Measurements from ENCODE around the gene MOB2.
A peak's percentile ranks its signal among the peaks of the same experiment; 100 is the strongest.

Gene MOB2

DNA sequence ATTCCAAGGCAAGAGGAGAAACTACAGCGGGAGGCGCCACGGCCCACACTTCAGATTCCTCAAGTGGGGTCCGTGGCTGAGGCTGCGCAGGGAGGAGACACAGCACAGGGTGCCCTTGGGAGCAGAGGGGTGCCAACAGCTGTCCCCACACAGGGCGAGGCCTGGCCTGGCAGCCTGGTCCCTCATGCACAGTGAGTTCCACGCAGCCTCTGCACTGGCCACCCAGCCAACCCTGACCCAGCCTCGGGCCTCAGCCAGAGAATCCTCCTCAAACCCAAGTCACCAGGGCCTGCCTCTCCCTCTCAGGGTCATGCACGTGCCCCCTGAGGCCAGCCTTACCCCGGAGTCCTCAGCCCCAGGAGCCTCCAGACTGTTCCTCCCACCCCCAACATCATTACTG is 22.4 kb upstream of the MOB2 start:
- H3K4me3 ChIP-seq (replicated peaks in 1 of 2; ENCODE audit: low read depth in 2 of 2, low read length in 2 of 2) = no peak overlapping the region
- no peak for DNase-seq (ENCODE audit: low read depth in 2 of 2)
- TF ChIP-seq, protein P1, sequence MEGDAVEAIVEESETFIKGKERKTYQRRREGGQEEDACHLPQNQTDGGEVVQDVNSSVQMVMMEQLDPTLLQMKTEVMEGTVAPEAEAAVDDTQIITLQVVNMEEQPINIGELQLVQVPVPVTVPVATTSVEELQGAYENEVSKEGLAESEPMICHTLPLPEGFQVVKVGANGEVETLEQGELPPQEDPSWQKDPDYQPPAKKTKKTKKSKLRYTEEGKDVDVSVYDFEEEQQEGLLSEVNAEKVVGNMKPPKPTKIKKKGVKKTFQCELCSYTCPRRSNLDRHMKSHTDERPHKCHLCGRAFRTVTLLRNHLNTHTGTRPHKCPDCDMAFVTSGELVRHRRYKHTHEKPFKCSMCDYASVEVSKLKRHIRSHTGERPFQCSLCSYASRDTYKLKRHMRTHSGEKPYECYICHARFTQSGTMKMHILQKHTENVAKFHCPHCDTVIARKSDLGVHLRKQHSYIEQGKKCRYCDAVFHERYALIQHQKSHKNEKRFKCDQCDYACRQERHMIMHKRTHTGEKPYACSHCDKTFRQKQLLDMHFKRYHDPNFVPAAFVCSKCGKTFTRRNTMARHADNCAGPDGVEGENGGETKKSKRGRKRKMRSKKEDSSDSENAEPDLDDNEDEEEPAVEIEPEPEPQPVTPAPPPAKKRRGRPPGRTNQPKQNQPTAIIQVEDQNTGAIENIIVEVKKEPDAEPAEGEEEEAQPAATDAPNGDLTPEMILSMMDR (IDR thresholded peaks at IDR 0.05; ENCODE audit: low read depth, low read length) = no peak

DNA sequence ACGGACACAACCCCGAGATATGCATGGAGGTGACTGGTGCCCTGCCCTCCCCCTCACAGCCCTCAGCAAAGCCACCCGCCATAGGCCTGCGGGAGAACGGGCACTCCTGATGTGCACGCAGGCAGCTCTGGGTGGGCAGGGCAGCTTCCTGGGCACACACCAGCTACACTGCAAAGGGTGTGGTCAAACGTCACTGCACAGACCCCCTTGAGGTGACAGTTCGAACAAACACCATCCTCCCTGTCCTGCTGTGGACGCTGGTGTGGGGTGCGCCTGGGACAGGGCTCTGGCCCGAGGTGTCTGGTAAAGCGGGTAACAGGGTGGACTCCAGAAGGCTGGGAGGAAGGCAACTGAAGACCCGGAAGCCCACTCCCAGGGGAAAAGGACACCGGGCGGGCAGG is 21.9 kb upstream of the MOB2 start:
- no peak for DNase-seq (ENCODE audit: low read depth in 2 of 2)
- TF ChIP-seq, protein P1 (IDR thresholded peaks at IDR 0.05; ENCODE audit: low read depth, low read length) = no peak
- H3K4me3 ChIP-seq (replicated peaks in 1 of 2; ENCODE audit: low read depth in 2 of 2, low read length in 2 of 2) = no peak overlapping the region

DNA sequence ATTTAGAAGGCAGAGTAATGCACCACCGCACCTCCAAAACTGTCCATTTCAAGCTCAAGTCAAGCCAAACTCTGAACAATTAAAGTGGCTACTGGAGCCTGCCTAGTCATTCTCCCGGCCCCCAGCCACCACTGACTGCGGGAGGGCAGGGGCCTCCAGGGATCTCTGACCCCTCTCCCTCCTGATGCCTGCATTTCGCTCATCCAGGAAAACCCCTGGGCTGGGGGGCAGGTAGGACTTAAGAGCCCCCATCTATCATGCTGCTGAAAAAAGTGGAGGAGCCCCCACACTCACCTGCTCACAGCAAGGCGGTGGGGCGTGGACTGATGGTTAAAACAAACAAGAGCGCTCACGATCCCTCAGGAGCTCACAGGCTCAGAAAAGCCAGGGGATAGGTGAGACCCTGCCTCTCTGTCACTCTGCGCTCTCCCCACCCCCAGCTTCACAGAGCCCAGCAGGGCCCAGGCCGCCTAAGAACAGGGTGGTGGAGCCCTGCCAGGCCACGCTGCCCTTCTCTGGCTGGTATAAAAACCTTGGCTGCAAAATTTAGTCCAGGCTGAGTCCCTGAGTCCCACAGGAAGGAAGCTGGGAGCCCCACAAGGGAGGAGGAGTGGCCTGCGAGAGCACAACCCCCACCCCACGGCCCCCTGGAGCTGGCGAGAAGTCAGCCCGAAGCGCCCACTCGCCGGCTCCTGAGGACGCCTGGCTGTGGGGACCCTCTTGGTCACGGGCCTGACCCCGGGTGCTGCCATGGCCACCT is 21.0 kb upstream of the MOB2 start:
- H3K4me3 ChIP-seq (replicated peaks in 1 of 2; ENCODE audit: low read depth in 2 of 2, low read length in 2 of 2) = no peak overlapping the region
- peak in 1 of 2 donors; percentile 18 for DNase-seq (ENCODE audit: low read depth in 2 of 2)
- TF ChIP-seq, protein P1 (IDR thresholded peaks at IDR 0.05; ENCODE audit: low read depth, low read length) = no peak

DNA sequence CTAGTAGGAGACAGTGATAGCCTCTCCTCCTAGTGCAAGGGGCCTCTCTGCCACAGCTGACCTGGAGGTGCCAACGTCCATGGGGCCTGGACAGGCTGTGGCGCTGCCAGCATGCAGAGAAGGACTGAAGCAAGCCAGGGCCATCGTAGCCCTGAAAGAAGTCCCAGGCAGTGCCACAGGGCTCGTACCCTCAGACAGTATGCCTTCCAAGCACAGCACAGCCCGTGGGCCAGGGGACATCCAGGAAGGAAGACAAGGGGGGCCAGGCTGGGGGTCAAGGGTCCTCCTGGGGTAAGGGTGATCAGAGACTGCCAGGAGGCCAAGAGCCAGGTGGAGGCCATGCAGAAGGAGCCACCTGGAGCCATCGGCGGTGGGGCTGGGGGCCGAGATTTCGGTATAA is 20.4 kb upstream of the MOB2 start:
- TF ChIP-seq, protein P1 (IDR thresholded peaks at IDR 0.05; ENCODE audit: low read depth, low read length) = no peak
- no peak for DNase-seq (ENCODE audit: low read depth in 2 of 2)
- no peak overlapping the region for H3K4me3 ChIP-seq (replicated peaks in 1 of 2; ENCODE audit: low read depth in 2 of 2, low read length in 2 of 2)

DNA sequence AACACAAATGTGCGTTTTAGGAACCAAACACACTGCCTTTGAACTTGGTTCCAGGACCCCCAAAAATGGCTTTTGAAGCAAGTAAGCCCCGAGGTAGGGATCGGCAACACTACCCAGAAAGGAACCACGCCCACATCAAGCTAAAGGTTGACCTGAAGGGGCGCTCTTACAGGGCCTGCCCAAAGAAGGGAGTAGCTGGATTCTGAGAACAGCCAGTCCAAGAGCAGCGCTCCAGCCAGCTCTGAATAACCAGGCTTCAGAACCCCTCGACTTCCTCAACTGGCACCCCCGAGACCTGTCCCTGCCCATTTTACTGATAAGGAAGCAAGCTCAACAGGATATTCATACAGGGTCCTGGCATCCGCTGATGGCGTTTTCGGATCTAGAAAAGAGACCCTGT is 18.9 kb upstream of the MOB2 start:
- TF ChIP-seq, protein P1 (IDR thresholded peaks at IDR 0.05; ENCODE audit: low read depth, low read length) = no peak
- H3K4me3 ChIP-seq (replicated peaks in 1 of 2; ENCODE audit: low read depth in 2 of 2, low read length in 2 of 2) = no peak overlapping the region
- no peak for DNase-seq (ENCODE audit: low read depth in 2 of 2)

DNA sequence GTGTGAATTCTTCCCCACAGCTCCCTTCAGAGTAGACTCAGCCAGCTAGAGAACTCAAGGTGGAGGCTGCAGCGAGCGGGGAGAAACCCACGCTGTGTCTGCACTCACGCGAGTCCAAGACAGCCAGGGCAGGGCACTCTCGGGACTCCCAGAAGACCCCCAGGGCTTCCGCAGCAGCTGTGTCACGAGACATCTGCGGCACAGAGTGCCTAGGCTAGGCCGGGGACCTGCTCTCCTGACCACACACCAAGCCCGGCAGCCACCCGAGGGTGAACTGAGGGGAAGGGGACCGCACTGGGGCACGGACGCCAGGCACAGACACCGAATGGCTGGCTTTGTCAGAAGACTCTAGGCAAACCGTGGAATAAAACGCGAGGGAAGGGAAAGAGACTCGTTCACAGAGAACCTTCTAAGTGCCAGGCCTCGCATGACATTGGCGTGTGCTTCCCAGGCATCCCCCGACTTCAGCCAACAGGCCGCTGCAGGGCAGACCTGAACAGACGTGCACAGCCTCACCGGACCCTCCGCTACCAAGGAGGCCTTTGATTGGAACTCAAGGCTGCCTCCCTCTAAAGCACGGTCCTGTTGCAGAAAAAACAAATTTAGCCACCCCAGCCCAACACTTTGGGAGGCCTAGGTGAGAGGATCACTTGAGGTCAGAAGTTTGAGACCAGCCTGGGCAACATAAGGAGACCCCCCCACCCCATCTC is 18.2 kb upstream of the MOB2 start:
- no peak overlapping the region for H3K4me3 ChIP-seq (replicated peaks in 1 of 2; ENCODE audit: low read depth in 2 of 2, low read length in 2 of 2)
- DNase-seq (ENCODE audit: low read depth in 2 of 2) = no peak
- TF ChIP-seq, protein P1 (IDR thresholded peaks at IDR 0.05; ENCODE audit: low read depth, low read length) = no peak

All from cardiac fibroblast (primary cell).